Transverse colon (tissue), 4 donors: ENCODE results near the gene RPL15.

Experiments used
- CTCF ChIP-seq, 5 experiments: fragments of 200-600 bp in 3 of 5; fragments of 450-650 bp in 2 of 5; sonication (generic) in 3 of 5; IDR thresholded peaks; 1 replicate in 2 of 5; 2 replicates in 3 of 5; pipeline ENCODE4 v1.5.1; 2016 to 2017; ENCODE audit warnings: antibody characterized with exemption in 5 of 5, inconsistent platforms in 3 of 5, mild to moderate bottlenecking in 2 of 5, moderate library complexity in 1 of 5
- POLR2AphosphoS5 ChIP-seq, 3 donors: sonication (generic); formaldehyde crosslinking; IDR thresholded peaks; one replicate each; pipeline ENCODE4 v1.6.1; 2016; ENCODE audit warnings: antibody characterized with exemption in 3 of 3

- TF ChIP-seq CTCF (IDR thresholded peaks at IDR 0.05) (no peak), POLR2AphosphoS5 (IDR thresholded peaks at IDR 0.05) (no peak)
Observed at GRCh38 chr3:23926246-23926645, 9.3 kb downstream of the RPL15 start.
